Left cardiac atrium (tissue), 4 donors: Measurements from ENCODE around the gene TTLL5. TPM values are rescaled to one million over a fixed set of nuclear protein-coding genes. Genes with fewer than 3 reads are reported as not detected.
A peak's percentile ranks its signal among the peaks of the same experiment; 100 is the strongest.
"Not testable (repeated sequence)": the region's sequence is repeated elsewhere in the genome, so short reads cannot be mapped to it uniquely, and the experiment has no call there.

Source experiments
- ATAC-seq, 2 donors: fragments of 200-7000 bp; cut with Tn5 transposase; one replicate each; pipeline ENCODE4 v1.9.1; 2020; ENCODE audit warnings: mild to moderate bottlenecking in 2 of 2, moderate library complexity in 2 of 2
- DNase-seq: peaks from one replicate; pipeline ENCODE4 v3.0.0-alpha.2; 2020
- intact Hi-C, 2 donors: fragments of 100-400 bp; cut with DNase I; formaldehyde crosslinking; loops; one replicate each; pipeline versions ENCODE4 v1.14.1 to v1.15.1; 2022 to 2023
- total RNA-seq, 2 donors: library from RNA; stranded (reverse); fragmentation: NEBNext Ultra II Directional; extraction: Animal tissue kit (Norgen Biotek cat#: 25700); gene quantifications; one replicate each; pipeline ENCODE4 v1.2.1, GENCODE V29; 2021
- donor health status: DM: no; HTN: yes; CAD: no.
- donor health status: DM: no; HTN: yes; CAD: no; lungs with severe emphysema.
- donor health status: DM: yes; HTN: yes; CAD: no.
- donor health status: Dilated cardiomyopathy.

Gene TTLL5
- total RNA-seq, 2 donors from 2014 or later: 18.1 to 21.1 TPM

DNA sequence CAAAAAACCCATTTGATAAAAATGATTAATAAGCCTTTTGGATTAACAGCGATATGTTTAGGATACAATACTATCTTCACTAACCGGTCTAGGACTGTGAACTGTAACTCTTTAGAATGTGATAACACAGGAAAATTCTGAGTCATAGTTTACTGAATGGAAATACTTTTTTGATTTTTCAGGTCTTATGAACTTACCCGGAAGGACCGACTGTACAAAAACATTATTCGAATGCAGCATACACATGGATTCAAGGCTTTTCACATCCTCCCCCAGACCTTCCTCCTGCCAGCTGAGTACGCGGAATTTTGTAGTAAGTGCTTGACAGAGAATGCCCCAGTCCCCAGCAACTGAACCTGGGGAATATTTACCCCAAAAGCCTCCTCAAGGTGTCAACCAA lies 29.0 kb downstream of the TTLL5 start:
- intact Hi-C loops: no loop called here
- ATAC-seq (no peak), DNase-seq (no peak)

DNA sequence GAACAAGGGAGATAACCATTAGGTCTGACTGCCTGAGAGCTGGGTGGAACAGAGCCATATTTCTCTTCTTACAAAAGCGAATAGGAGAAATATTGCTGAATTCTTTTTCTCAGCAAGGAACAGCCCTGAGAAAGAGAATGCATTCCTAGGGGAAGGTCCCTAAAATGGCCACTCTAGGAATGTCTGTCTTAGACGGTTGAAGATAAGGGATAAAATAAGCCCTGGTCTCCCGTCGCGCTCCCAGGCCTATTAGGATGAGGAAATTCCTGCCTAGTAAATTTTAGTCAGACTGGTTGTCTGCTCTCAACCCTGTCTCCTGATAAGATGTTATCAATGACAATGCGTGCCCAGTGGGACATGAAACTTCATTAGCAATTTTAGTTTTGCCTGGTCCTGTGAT lies 34.0 kb downstream of the TTLL5 start:
- ATAC-seq, DNase-seq, intact Hi-C loops: not testable (repeated sequence)

DNA sequence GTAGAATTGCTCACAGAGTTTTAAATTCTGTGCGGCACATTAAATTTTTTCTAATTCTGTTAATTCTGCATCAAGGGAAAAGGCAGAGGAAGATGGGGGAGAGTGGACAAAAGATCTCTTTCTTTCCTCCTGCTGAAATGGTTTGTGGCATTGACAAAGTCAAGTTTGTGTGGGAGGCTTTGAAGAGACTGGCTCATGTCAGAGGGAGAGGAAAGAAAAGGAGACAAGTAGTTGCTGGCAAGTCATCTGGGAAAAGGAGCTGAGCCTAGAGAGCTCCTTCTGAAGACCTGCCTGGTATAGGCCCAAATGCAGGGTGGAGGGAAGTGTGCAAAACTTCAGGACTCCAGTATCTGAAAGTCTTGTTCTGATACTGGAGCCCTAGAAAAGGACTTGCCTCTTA lies 36.3 kb downstream of the TTLL5 start:
- ATAC-seq: no peak
- intact Hi-C loops: no loop called here
- DNase-seq: no peak

DNA sequence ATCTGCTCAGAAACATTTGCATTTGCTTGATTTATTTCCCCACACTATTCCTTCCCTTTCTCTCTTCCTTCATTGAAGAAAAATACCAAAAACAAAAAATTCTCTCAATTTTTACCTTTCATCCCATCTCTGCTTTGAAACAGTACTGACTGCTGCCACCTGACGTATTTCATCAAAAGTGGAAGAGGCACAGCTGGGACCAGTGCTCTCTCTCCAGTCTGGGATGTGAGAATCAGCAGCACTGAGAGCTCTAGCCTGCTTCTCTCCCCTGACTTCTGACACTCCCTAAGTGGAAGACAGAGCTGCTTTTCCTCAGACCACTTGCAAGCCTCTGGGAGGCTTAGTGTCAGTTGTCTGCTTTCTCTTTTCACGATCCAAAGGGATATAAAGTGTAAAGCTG lies 36.9 kb downstream of the TTLL5 start:
- ATAC-seq (no peak), DNase-seq (no peak)
- intact Hi-C loops: no loop called here

DNA sequence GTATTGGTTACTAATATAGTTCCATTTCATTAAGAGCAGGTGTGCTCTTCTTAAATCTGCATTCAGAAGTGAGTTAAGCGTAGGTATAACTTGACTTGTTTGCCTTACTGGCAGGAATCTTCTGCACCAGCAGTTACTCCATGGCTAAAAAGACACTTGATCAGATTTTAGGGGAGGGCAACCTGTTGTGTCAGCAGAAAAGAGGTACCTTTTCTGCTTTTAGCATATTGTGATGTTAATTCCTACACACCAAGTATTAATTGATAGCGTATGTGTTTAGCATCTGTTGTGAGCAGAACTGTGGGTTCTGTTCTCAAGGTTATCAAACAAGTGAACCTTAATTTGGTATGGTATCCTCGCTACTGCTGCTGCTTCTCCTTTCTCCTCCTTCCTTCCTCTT lies 38.3 kb downstream of the TTLL5 start:
- ATAC-seq (no peak), DNase-seq (no peak)
- intact Hi-C loops: no loop called here

DNA sequence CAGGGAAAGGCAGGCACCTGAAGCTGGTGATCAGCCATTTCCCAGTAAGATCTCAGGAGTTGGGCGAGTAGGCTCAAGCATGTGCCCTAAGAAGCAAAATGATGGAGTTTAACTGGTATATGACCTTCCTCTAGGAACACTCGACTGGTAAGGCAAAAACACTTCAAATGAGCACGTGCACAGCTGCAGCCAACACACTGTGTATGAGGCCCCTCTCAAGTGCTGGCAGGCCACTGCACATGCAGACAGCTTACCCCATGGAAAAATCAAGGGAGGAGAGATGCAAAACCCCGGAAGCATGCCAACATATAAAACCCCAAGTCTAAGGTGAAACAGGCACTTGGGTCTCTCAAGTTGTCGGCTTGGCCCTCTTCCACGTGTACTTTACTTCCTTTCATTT lies 39.2 kb downstream of the TTLL5 start:
- no peak for ATAC-seq
- DNase-seq: no peak
- intact Hi-C loops: no loop called here

DNA sequence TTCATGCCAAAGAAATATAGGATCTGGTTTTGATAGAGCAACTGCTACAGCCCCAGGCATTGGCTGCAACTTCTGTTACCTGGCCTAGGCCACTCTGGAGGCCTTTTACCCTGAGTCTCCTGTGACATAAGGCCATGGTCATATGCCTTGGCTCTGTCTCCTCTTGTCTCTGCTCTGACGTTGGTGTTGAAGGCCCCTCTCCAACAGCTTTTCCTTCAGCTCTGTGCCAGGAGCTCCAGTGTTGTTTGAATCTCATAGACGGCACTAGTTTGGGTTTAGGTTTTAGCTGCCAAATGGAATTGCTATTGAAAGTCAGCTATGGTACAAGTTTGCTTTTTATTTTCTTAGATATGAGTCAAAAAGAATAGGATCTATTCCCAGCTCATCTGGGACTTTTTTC lies 41.1 kb downstream of the TTLL5 start:
- DNase-seq: peak; percentile 29
- intact Hi-C loops: no loop called here
- peak; percentile 76 to 77 for ATAC-seq

DNA sequence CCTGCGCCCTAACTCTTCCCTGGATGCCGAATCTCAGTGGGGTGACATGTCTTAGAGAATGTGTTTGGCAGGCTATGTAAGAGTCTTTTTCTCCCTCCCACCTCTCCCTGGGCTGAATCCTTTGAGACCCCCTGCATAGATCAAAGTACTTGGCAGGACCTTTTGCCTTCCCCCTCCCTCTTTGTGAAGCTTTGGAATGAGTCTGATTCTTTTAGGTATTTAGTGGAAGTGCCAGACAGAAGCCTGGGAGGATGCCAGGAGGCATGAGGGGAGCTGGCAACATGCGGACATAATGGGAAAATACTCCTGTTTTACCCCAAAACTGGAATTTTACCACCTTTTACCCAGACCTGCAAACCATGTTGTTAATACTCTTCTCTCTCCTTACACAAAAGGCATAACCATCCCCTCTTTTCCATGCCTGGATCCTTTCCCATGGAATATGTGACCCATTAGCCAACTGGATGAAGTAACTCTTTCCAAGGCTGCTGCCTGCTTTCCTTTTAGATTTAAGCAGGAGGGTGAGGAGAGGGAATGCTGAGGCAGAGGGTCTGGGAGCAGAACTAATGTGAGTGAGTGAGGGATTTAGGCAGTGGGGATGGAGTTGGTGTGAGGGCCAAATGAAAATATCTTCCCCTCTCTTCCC lies 41.7 kb downstream of the TTLL5 start:
- ATAC-seq: peak; percentile 56
- DNase-seq: no peak
- intact Hi-C loops: no loop called here

DNA sequence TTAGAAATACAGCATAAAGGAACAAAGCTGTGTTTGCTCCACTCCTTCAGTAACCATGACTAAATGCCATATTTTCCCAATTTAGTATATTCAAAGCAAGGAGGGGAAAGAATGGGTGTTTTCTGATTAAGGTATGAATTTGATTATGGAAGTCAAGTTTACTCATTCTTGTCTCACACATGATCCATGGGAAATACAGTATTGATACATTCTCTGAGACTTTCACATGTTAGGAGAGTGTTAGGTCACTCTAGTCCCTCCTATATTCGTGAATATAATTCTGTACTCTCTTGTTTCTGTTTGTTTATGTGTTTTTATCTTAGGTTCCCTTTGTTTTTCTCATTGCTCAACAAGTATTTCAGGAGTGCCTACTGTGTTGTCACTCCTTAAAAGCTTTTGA lies 42.4 kb downstream of the TTLL5 start:
- intact Hi-C loops: no loop called here

DNA sequence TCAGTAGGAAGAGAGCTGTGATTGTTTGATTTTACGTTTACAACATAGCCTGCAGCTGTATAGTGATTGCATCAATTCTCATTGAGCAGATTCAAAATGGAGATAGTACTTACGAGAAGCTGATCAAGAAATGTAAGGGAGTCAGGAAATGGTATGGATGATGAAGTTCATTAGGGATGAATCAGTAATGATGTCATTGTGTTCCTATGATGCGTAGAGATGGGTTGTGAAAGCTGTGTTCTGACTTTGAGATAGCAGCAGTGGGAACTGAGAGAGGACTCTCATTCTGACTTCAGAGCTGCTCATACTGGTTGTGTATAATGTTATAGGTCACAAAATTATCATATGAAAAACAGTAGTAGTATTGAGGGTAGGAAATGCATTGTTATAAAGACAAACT lies 44.0 kb downstream of the TTLL5 start:
- DNase-seq (no peak), ATAC-seq (no peak)
- intact Hi-C loops: no loop called here

More for the DNA sequence above, 42.4 kb downstream of the TTLL5 start:
- DNase-seq: no peak
- no peak for ATAC-seq

DNA sequence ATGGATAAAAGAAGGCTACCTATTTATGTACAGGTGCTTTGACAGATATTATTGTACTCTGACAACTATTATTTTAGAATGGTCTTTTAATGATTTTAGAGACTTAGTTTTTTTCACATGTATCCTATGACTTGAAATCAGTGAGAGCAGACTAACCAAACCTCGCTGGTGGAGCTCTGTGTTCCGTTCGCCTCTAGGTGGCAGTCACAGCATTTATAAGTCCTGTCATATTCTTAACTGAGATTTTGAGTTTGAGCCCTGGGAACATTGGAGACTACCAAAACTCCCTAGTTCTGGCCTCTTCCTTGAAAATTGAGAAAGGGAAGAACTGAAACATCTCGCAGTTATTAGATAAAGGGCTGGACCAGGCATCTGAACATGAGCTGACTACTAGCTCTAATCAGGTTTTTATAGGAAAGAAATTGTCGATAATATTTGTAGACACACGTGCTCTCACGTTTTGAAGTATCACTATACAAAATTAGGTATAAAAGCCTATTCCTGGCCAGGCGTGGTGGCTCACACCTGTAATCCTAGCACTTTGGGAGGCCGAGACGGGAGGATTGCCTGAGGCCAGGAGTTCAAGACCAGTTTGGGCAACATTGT lies 48.3 kb downstream of the TTLL5 start:
- DNase-seq: peak; percentile 80
- peak; percentile 48 to 56 for ATAC-seq
- intact Hi-C loops: no loop called here

DNA sequence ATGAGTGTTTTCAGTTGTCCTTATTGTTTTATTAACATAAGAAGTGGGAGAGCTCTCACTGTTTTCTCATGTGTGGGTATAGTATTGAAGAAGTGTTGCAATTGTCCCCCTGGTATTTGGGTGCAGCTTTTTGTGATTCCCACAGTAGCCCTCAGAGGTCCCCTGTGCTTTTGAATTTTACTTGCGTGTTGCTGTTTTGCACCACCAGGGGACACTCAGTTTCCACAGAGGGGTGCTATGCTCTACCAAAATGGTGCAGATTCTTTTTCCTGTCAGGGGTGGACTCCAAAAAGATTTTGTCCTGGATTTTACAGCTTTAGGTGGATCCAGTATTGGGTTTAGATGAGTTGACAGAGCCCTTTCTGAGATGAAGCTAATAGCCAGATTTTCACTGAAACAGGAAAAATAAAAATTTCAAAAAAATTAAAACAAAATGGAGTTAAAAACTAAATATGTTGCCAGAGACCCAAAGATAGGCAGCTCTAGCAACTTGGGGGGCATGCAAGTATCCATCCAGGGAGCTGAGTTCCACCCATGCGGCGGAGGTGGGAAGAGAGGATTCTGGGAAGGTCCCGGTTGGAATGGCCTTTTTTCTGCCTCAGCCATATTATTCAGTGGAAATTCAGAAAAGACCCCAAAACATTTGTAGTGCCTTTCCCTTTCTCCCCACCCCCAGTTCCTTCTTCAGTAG lies 50.2 kb downstream of the TTLL5 start:
- intact Hi-C loops: loop anchor here (2.0 to 10.0 kb wide), 4 partner anchors 64 to 271 kb away; partner anchors contain the start of gene TGFB3 (in 2 of the 2)
- peak; percentile 79 for ATAC-seq
- no peak for DNase-seq

DNA sequence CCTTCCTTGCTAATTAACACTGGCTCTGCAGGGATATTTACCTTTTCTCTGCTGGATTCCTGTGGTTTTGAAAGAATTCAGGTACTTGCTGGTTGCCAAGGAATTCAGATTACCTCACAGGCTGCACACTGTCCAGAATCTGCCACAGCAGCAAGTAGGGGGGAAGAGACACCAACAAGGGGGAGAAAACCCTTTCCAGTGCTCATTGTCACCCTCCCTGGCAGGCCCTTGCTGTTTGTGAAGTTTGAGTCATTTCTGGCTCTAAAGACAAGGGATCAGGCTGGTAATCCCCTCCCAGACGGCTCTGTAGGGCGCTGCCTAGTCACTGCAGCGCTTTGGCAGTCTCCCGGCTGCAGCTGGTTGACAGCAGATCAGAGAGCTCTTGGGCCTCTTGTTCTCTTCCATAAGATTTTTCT lies 50.8 kb downstream of the TTLL5 start:
- peak; percentile 55 for DNase-seq
- intact Hi-C loops: loop anchor here (2.0 to 10.0 kb wide), 4 partner anchors 63 to 270 kb away; partner anchors contain the start of gene TGFB3 (in 2 of the 2)
- ATAC-seq: peak; percentile 89 to 95

DNA sequence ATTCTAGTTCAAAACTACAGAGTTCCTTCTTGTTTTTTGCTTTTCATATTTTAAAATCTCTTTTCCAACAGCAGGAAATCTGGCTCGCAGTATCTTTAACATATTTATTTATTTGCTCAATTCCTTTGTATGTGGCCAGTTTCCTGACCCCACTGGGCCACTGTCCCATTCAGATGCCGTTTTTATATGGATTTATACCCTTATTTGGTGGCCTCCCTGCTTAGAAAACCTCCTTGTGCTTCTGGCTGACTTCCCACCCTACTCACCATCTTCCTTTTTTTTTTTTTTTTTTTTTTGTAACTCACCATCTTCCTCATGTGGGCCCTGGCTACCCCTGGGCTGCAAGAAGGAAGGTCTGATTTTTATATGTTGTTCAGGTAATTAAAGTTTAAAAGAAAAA lies 53.9 kb downstream of the TTLL5 start:
- no peak for ATAC-seq

DNA sequence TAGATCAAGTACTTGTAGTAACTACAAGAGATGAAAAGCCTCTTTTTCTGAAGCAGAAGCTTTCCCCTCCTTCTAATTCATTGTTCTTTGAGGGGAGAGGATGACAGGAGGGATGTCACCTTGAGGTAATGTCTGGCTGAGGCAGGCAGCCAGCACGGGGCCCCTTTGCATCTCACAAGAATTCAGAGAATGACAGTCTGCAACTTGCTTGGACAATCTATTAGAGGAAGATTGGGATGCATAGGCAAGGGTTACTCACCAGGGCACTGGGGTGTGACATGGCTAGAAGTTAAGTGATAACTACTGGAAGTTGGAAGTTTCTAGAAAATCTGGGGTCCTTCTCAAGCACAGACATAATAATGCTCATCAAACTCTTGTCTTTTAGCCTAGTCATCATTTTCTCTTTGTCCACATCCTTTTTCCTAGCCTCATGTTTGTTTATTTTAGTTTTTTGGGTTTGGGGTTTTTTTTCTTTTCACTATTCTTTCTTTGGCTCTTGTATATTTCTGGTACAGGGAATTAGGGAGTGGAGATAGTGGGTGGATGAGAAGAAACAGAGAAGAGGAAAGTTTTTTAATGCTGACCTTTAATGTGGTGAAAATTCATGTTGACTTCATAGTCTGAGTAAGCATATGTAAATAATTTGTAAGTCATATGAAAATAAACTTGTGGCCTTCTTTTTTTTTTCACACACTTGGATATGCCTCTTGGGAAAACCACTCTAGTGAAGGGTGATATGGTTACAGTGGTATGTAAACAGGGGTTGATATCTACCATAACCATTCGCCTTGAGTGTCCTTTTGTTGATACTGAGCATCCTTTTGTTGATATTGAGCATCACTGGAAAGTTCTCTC lies 55.1 kb downstream of the TTLL5 start:
- no peak for DNase-seq
- no peak for ATAC-seq
- intact Hi-C loops: loop anchor here (10.0 kb wide), 2 partner anchors 59 to 189 kb away; no protein-coding TSS in a partner anchor

More for the DNA sequence above, 53.9 kb downstream of the TTLL5 start:
- intact Hi-C loops: loop anchor here (5.0 to 10.0 kb wide), 3 partner anchors 60 to 267 kb away; partner anchors contain the start of gene TGFB3 (in 1 of the 2)
- DNase-seq: no peak

DNA sequence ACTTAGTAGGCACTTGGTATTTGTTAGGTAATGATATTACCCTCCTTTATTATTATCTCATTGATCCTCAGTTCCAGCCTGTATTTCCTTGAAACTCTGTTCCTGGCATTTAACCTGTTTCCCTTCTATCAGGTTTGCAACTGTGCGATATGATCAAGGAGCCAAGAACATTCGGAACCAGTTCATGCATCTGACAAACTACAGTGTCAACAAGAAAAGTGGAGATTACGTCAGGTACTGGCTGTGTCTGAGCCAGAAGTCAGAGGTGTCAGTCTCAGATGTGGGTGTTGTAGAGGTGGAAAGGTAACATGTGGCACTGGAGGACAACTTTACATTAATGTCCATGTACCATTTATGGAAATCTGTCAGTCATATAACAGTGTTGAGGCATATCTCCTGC lies 56.7 kb downstream of the TTLL5 start:
- ATAC-seq (no peak), DNase-seq (no peak)
- intact Hi-C loops: loop anchor here (10.0 kb wide), 2 partner anchors 57 to 187 kb away; no protein-coding TSS in a partner anchor

DNA sequence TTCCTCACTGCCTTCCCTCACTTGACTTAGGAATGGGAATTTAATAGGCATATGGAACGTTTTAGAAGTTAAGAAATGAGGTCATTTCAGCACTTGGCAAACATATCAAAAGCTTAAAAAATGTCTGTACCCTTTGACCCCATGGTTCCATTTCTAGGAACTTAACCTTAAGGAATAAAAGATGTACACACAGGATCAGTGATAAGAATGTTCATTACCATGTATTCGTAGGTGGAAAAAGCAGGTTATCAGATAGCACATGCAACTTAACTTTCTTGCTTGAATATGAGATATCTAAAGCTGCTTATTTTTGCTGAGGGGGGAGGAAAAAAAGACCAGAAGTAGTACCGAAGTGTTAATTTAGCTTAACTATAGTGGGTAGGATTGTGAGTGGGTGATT lies 57.2 kb downstream of the TTLL5 start:
- ATAC-seq (no peak), DNase-seq (no peak)
- intact Hi-C loops: loop anchor here (10.0 kb wide), 2 partner anchors 57 to 187 kb away; no protein-coding TSS in a partner anchor

DNA sequence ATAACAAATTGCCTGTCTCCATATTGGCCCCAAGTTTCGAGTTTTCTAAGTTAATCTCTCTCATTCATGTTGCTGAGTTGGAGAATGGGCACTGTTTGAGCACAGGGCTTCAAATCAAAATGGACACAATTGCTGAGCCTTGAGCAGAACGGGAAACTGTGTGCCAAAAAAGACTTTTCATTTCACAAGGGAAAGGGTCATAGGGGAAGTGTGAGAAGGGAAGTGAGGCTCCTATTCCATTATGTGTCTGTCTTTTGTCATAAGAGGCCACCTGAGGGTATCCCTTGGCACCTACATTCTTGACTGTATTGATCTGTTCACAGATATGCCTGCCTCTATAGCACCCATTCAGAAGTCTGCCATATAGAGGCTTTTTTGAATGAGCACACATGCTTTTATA lies 59.1 kb downstream of the TTLL5 start:
- intact Hi-C loops: loop anchor here in 1 of 2 donors (5.0 kb wide), 1 partner anchor 62 kb away; no protein-coding TSS in a partner anchor
- no peak for ATAC-seq

More for the DNA sequence above, 59.1 kb downstream of the TTLL5 start:
- no peak for DNase-seq
